Stimulated activated CD4-positive, alpha-beta T cell treated with anti-CD3 and anti-CD28 coated beads, Interleukin-4, amount 100 ng/mL, for 24 hours (primary cell): ENCODE measurements around the gene SLC27A2.

ENCODE experiments used
- DNase-seq: peaks from one replicate; pipeline ENCODE4 v3.0.0-alpha.2; 2020

SLC27A2 gene

GRCh38 chr15:50192926-50193620 lies 11.1 kb downstream of the SLC27A2 start:
- DNase-seq: no peak

- no peak for DNase-seq
These were observed 20.0 kb downstream of the SLC27A2 start for GRCh38 chr15:50202003-50202402.

GRCh38 chr15:50206020-50206419 lies 24.0 kb downstream of the SLC27A2 start:
- no peak for DNase-seq

GRCh38 chr15:50209809-50210208 lies 27.8 kb downstream of the SLC27A2 start:
- DNase-seq: no peak

GRCh38 chr15:50210462-50211157 lies 28.6 kb downstream of the SLC27A2 start:
- no peak for DNase-seq

- no peak for DNase-seq
These were observed 36.3 kb downstream of the SLC27A2 start for GRCh38 chr15:50218291-50218690.

- no peak for DNase-seq
These were observed 36.7 kb downstream of the SLC27A2 start for GRCh38 chr15:50218691-50219090.

- DNase-seq: no peak
These were observed 37.8 kb downstream of the SLC27A2 start for GRCh38 chr15:50219820-50220219.

- DNase-seq: no peak
These were observed 40.2 kb downstream of the SLC27A2 start for GRCh38 chr15:50222181-50222580.

GRCh38 chr15:50224606-50225005 lies 42.6 kb downstream of the SLC27A2 start:
- DNase-seq: no peak

- DNase-seq: no peak
These were observed 43.1 kb downstream of the SLC27A2 start for GRCh38 chr15:50225057-50225456.

GRCh38 chr15:50225938-50226337 lies 43.9 kb downstream of the SLC27A2 start:
- no peak for DNase-seq

- DNase-seq: no peak
These were observed 45.1 kb downstream of the SLC27A2 start for GRCh38 chr15:50227076-50227475.

GRCh38 chr15:50228866-50229265 lies 46.9 kb downstream of the SLC27A2 start:
- no peak for DNase-seq

- no peak for DNase-seq
These were observed 47.3 kb downstream of the SLC27A2 start for GRCh38 chr15:50229336-50229735.

- no peak for DNase-seq
These were observed 49.8 kb downstream of the SLC27A2 start for GRCh38 chr15:50231761-50232160.

- DNase-seq: no peak
These were observed 50.8 kb downstream of the SLC27A2 start for GRCh38 chr15:50232791-50233190.

GRCh38 chr15:50233192-50233736 lies 51.3 kb downstream of the SLC27A2 start:
- DNase-seq: no peak

- DNase-seq: no peak
These were observed 52.8 kb downstream of the SLC27A2 start for GRCh38 chr15:50234764-50235163.

GRCh38 chr15:50235794-50236193 lies 53.8 kb downstream of the SLC27A2 start:
- DNase-seq: no peak

GRCh38 chr15:50236433-50236832 lies 54.4 kb downstream of the SLC27A2 start:
- DNase-seq: no peak

GRCh38 chr15:50238255-50238654 lies 56.3 kb downstream of the SLC27A2 start:
- DNase-seq: no peak

GRCh38 chr15:50241684-50242450 lies 59.9 kb downstream of the SLC27A2 start:
- no peak for DNase-seq

- no peak for DNase-seq
These were observed 62.2 kb downstream of the SLC27A2 start for GRCh38 chr15:50244153-50244552.
